SU-DHL-6 (cell line): Measurements from ENCODE around the gene GRM1.

ENCODE experiments used
- H2AFZ ChIP-seq: fragments of 200-600 bp; sonication (generic); 2 replicates; pipeline ENCODE4 v1.6.1; 2014; ENCODE audit warnings: low read depth, mild to moderate bottlenecking, moderate library complexity, mixed read lengths, antibody characterized with exemption, low read length; ENCODE audit not compliant: severe bottlenecking
- H3F3A ChIP-seq: fragments of 200-600 bp; shearing (Covaris generic); 2 replicates; pipeline ENCODE4 v1.6.0; 2016; ENCODE audit warnings: antibody characterized with exemption, mild to moderate bottlenecking; ENCODE audit not compliant: insufficient read depth
- H3K27ac ChIP-seq: fragments of 200-600 bp; sonication (generic); 2 replicates; pipeline ENCODE4 v1.5.1; 2016; ENCODE audit warnings: low read depth, mild to moderate bottlenecking, low read length, moderate library complexity, mixed read lengths
- H3K27me3 ChIP-seq: fragments of 200-600 bp; sonication (generic), shearing (Covaris generic); 2 replicates; pipeline ENCODE4 v1.6.0; 2014; ENCODE audit warnings: mild to moderate bottlenecking, low read length
- H3K36me3 ChIP-seq: fragments of 200-600 bp; sonication (generic); 2 replicates; pipeline ENCODE4 v1.6.1; 2014; ENCODE audit warnings: mild to moderate bottlenecking, low read length, mixed read lengths
- H3K4me2 ChIP-seq: fragments of 300-600, 200-600 bp; shearing (Covaris generic), sonication (generic); 2 replicates; pipeline ENCODE4 v1.6.0; 2014; ENCODE audit warnings: low read length, low read depth, mild to moderate bottlenecking; ENCODE audit not compliant: poor library complexity, severe bottlenecking
- H3K4me3 ChIP-seq: fragments of 200-600 bp; sonication (generic); 2 replicates; pipeline ENCODE4 v1.5.1; 2014; ENCODE audit warnings: antibody characterized with exemption, low read length, mild to moderate bottlenecking, mixed read lengths; ENCODE audit not compliant: insufficient read depth, poor library complexity, severe bottlenecking
- H3K79me2 ChIP-seq: fragments of 200-600 bp; sonication (generic); 2 replicates; pipeline ENCODE4 v1.6.1; 2014; ENCODE audit warnings: mild to moderate bottlenecking, low read length, moderate library complexity; ENCODE audit not compliant: insufficient read depth
- H3K9ac ChIP-seq: fragments of 200-600 bp; sonication (generic); 2 replicates; pipeline ENCODE4 v1.7.0; 2014; ENCODE audit warnings: mild to moderate bottlenecking, low read length
- H3K9me2 ChIP-seq: fragments of 200-600 bp; sonication (generic); replicated peaks from 2 replicates; pipeline ENCODE4 v1.6.1; 2014; ENCODE audit warnings: low read length; ENCODE audit not compliant: insufficient read depth
- H3K9me3 ChIP-seq: fragments of 200-600 bp; sonication (generic); 2 replicates; pipeline ENCODE4 v1.6.1; 2014; ENCODE audit warnings: low read length, mixed read lengths; ENCODE audit not compliant: insufficient read depth
- H4K20me1 ChIP-seq: fragments of 200-600 bp; sonication (generic); 2 replicates; pipeline ENCODE4 v1.6.1; 2014; ENCODE audit warnings: low read depth, mild to moderate bottlenecking, antibody characterized with exemption, low read length, moderate library complexity, mixed read lengths
- CTCF ChIP-seq: fragments of 200-600 bp; sonication (generic); IDR thresholded peaks from one replicate; pipeline ENCODE4 v1.5.1; 2017; ENCODE audit warnings: antibody characterized with exemption, mild to moderate bottlenecking, low read length, moderate library complexity; ENCODE audit not compliant: insufficient read depth, poor library complexity, severe bottlenecking
- EZH2phosphoT487 ChIP-seq: fragments of 200-600 bp; sonication (generic), shearing (Covaris generic); conservative IDR thresholded peaks from 2 replicates; pipeline ENCODE4 v1.6.1; 2018; ENCODE audit warnings: mild to moderate bottlenecking, antibody characterized with exemption, low read length, moderate library complexity, mixed read lengths

Gene GRM1

GRCh38 chr6:146426516-146426915 lies 397.7 kb downstream of the GRM1 start:
- H3F3A ChIP-seq: no peaks in the 10 kb centered on the region
- no peaks in the 10 kb centered on the region for H3K9me2 ChIP-seq
- TF ChIP-seq EZH2phosphoT487 (no peak), CTCF (no peak)
- H3K9me3 ChIP-seq: no peaks in the 10 kb centered on the region
- no peak overlapping the region for H3K4me3 ChIP-seq
- no peak overlapping the region for H3K4me2 ChIP-seq
- no peaks in the 10 kb centered on the region for H3K36me3 ChIP-seq
- H3K27me3 ChIP-seq: no peaks in the 10 kb centered on the region
- no peak overlapping the region for H2AFZ ChIP-seq
- H3K9ac ChIP-seq: no peak overlapping the region
- no peaks in the 10 kb centered on the region for H4K20me1 ChIP-seq
- H3K79me2 ChIP-seq: no peaks in the 10 kb centered on the region
- no peak overlapping the region for H3K27ac ChIP-seq

- Histone ChIP-seq H3K9me3 (no peaks in the 10 kb centered on the region), H3F3A (no peaks in the 10 kb centered on the region), H4K20me1 (no peaks in the 10 kb centered on the region), H3K9me2 (no peaks in the 10 kb centered on the region), H3K4me2 (no peak overlapping the region), H3K9ac (no peak overlapping the region), H3K4me3 (no peak overlapping the region), H3K27ac (no peak overlapping the region), H2AFZ (no peak overlapping the region), H3K79me2 (no peaks in the 10 kb centered on the region), H3K36me3 (no peaks in the 10 kb centered on the region), H3K27me3 (no peaks in the 10 kb centered on the region)
- TF ChIP-seq CTCF (no peak), EZH2phosphoT487 (no peak)
These were observed 401.0 kb downstream of the GRM1 start for GRCh38 chr6:146429831-146430230.

DNA sequence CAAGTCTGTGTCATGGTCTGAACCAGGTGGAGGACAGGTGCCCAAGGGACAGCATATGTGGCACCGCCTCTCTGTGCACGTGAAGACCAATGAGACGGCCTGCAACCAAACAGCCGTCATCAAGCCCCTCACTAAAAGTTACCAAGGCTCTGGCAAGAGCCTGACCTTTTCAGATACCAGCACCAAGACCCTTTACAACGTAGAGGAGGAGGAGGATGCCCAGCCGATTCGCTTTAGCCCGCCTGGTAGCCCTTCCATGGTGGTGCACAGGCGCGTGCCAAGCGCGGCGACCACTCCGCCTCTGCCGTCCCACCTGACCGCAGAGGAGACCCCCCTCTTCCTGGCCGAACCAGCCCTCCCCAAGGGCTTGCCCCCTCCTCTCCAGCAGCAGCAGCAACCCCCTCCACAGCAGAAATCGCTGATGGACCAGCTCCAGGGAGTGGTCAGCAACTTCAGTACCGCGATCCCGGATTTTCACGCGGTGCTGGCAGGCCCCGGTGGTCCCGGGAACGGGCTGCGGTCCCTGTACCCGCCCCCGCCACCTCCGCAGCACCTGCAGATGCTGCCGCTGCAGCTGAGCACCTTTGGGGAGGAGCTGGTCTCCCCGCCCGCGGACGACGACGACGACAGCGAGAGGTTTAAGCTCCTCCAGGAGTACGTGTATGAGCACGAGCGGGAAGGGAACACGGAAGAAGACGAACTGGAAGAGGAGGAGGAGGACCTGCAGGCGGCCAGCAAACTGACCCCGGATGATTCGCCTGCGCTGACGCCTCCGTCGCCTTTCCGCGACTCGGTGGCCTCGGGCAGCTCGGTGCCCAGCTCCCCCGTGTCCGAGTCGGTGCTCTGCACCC lies 405.2 kb downstream of the GRM1 start:
- H3K27ac ChIP-seq: no peak overlapping the region
- H3K79me2 ChIP-seq: no peaks in the 10 kb centered on the region
- no peak overlapping the region for H3K4me2 ChIP-seq
- H2AFZ ChIP-seq: no peak overlapping the region
- H3K27me3 ChIP-seq: no peaks in the 10 kb centered on the region
- H4K20me1 ChIP-seq: no peaks in the 10 kb centered on the region
- no peaks in the 10 kb centered on the region for H3K9me3 ChIP-seq
- H3K9me2 ChIP-seq: no peaks in the 10 kb centered on the region
- H3K36me3 ChIP-seq: no peaks in the 10 kb centered on the region
- H3F3A ChIP-seq: no peaks in the 10 kb centered on the region
- no peak overlapping the region for H3K4me3 ChIP-seq
- no peak for TF ChIP-seq CTCF
- no peak overlapping the region for H3K9ac ChIP-seq
